Esophagus muscularis mucosa (tissue), 4 donors: ENCODE results near the gene DNER. TPM values are rescaled to one million over a fixed set of nuclear protein-coding genes. Genes with fewer than 3 reads are reported as not detected.
"Not testable (repeated sequence)": the region's sequence is repeated elsewhere in the genome, so short reads cannot be mapped to it uniquely, and the experiment has no call there.

Source experiments
- DNase-seq: peaks from one replicate; pipeline ENCODE4 v3.0.0-alpha.2; 2017; ENCODE audit errors: extremely low spot score
- H3K27ac ChIP-seq, 4 donors: fragments of 200-600 bp; sonication (generic); replicated peaks in 1 of 4; 1 replicate in 3 of 4; 2 replicates in 1 of 4; pipeline ENCODE4 v1.5.1; 2016 to 2019; ENCODE audit warnings: mild to moderate bottlenecking in 1 of 4
- H3K27me3 ChIP-seq, 4 donors: fragments of 200-600 bp; sonication (generic); one replicate each; pipeline versions ENCODE4 v1.5.1 to v1.6.0; 2016 to 2019
- H3K36me3 ChIP-seq, 4 donors: fragments of 200-600 bp; sonication (generic); one replicate each; pipeline ENCODE4 v1.5.1; 2016 to 2019
- H3K4me1 ChIP-seq, 4 donors: fragments of 200-600 bp; sonication (generic); one replicate each; pipeline ENCODE4 v1.5.1; 2016 to 2019
- H3K4me3 ChIP-seq, 4 donors: fragments of 200-600 bp; sonication (generic); 1 replicate in 2 of 4; 2 replicates in 2 of 4; pipeline ENCODE4 v1.5.1; 2016 to 2019; ENCODE audit warnings: mild to moderate bottlenecking in 4 of 4, moderate library complexity in 1 of 4
- H3K9me3 ChIP-seq, 4 donors: fragments of 200-600 bp; sonication (generic); 1 replicate in 3 of 4; 2 replicates in 1 of 4; pipeline ENCODE4 v1.5.1; 2016 to 2019
- CTCF ChIP-seq, 3 experiments: fragments of 200-600 bp in 2 of 3; fragments of 450-650 bp in 1 of 3; sonication (generic) in 2 of 3; IDR thresholded peaks; one replicate each; pipeline ENCODE4 v1.5.1; 2017 to 2019; ENCODE audit warnings: antibody characterized with exemption in 3 of 3, mild to moderate bottlenecking in 2 of 3, moderate library complexity in 1 of 3
- EP300 ChIP-seq: sonication (generic); formaldehyde crosslinking; IDR thresholded peaks from one replicate; pipeline ENCODE4 v1.6.1; 2017; ENCODE audit warnings: antibody characterized with exemption
- POLR2A ChIP-seq: fragments of 450-650 bp; IDR thresholded peaks from one replicate; pipeline ENCODE4 v1.6.1; 2017; ENCODE audit warnings: antibody characterized with exemption, moderate library complexity, mild to moderate bottlenecking, low read depth
- POLR2AphosphoS5 ChIP-seq, 2 donors: sonication (generic); formaldehyde crosslinking; IDR thresholded peaks; one replicate each; pipeline ENCODE4 v1.6.1; 2017; ENCODE audit warnings: antibody characterized with exemption in 2 of 2
- WGBS: methylation state at CpG from one replicate; pipeline ENCODE4 v1.1.5; 2018; 5-methylcytosine and 5-hydroxymethylcytosine counted together
- intact Hi-C: fragments of 100-400 bp; cut with DNase I; formaldehyde crosslinking; loops from one replicate; pipeline ENCODE4 v1.15.1; 2023
- total RNA-seq, 4 donors: library from RNA; depleted of rRNA; stranded (reverse); fragments of >200 nt; gene quantifications; one replicate each; pipeline versions ENCODE4 v1.1.0 to v1.2.1, GENCODE V29; 2016

The DNER gene
- total RNA-seq, 4 donors from 2014 or later, result 2.9 to 5.3 (median 4.6) TPM

- Histone ChIP-seq H3K4me3 (no peak overlapping the region), H3K9me3 (peaks cover 0 to 8% (median 2%) of the 10 kb centered on the region in 4 donors), H3K4me1 (no peaks in the 10 kb centered on the region), H3K27me3 (no peaks in the 10 kb centered on the region), H3K27ac (no peak overlapping the region), H3K36me3 (no peaks in the 10 kb centered on the region)
- TF ChIP-seq POLR2A, result no peak
- no peak for TF ChIP-seq CTCF (IDR thresholded peaks at IDR 0.05)
- DNase-seq, result no peak
- 85% methylated on average over 5 of the region's 5 CpGs for WGBS
- intact Hi-C loops, result no loop called here
Measured at GRCh38 chr2:229380101-229380625, 334.2 kb downstream of the DNER start.

GRCh38 chr2:229378386-229378785, 336.0 kb downstream of the DNER start:
- Histone ChIP-seq H3K27ac (no peak overlapping the region), H3K4me3 (no peak overlapping the region), H3K27me3 (no peaks in the 10 kb centered on the region), H3K36me3 (no peaks in the 10 kb centered on the region), H3K4me1 (no peaks in the 10 kb centered on the region), H3K9me3 (peaks cover 0 to 8% (median 2%) of the 10 kb centered on the region in 4 donors)
- intact Hi-C loops, result no loop called here
- DNase-seq, result no peak
- WGBS, result 67% methylated on average over 3 of the region's 3 CpGs
- TF ChIP-seq EP300 (no peak), CTCF (IDR thresholded peaks at IDR 0.05) (no peak), POLR2AphosphoS5 (IDR thresholded peaks at IDR 0.05) (no peak), POLR2A (no peak)

- DNase-seq, result no peak
Measured at GRCh38 chr2:229376866-229377265, 337.5 kb downstream of the DNER start.

GRCh38 chr2:229375251-229375650, 339.1 kb downstream of the DNER start:
- intact Hi-C loops, result no loop called here
- TF ChIP-seq POLR2A, result no peak
- TF ChIP-seq CTCF (IDR thresholded peaks at IDR 0.05), result no peak
- TF ChIP-seq POLR2AphosphoS5 (IDR thresholded peaks at IDR 0.05), result no peak
- TF ChIP-seq EP300, result no peak
- Histone ChIP-seq H3K9me3 (no peaks in the 10 kb centered on the region), H3K4me1 (no peaks in the 10 kb centered on the region), H3K4me3 (no peak overlapping the region), H3K27ac (no peak overlapping the region), H3K36me3 (no peaks in the 10 kb centered on the region), H3K27me3 (no peaks in the 10 kb centered on the region)
- no peak for DNase-seq

More at GRCh38 chr2:229376866-229377265, 337.5 kb downstream of the DNER start:
- no peak overlapping the region for H3K27ac ChIP-seq
- WGBS, result 75% methylated on average over 1 of the region's 1 CpG
- H3K4me3 ChIP-seq, result no peak overlapping the region
- no peaks in the 10 kb centered on the region for H3K36me3 ChIP-seq
- no peaks in the 10 kb centered on the region for H3K4me1 ChIP-seq
- H3K9me3 ChIP-seq, result peaks cover 0 to 8% (median 0%) of the 10 kb centered on the region in 4 donors
- TF ChIP-seq CTCF (IDR thresholded peaks at IDR 0.05), result no peak
- no peak for TF ChIP-seq POLR2AphosphoS5 (IDR thresholded peaks at IDR 0.05)
- TF ChIP-seq EP300, result no peak
- no peak for TF ChIP-seq POLR2A
- H3K27me3 ChIP-seq, result no peaks in the 10 kb centered on the region
- intact Hi-C loops, result no loop called here

- H3K9me3 ChIP-seq, H3K4me3 ChIP-seq, H3K27ac ChIP-seq, intact Hi-C loops, DNase-seq, H3K4me1 ChIP-seq, H3K36me3 ChIP-seq, H3K27me3 ChIP-seq: not testable (repeated sequence)
- 73% methylated on average over 4 of the region's 4 CpGs for WGBS
Measured at GRCh38 chr2:229373311-229373710, 341.0 kb downstream of the DNER start.
